Retinal pigment epithelial cell (primary cell): ENCODE data around the gene INTS14.
"Not testable (repeated sequence)": the region's sequence is repeated elsewhere in the genome, so short reads cannot be mapped to it uniquely, and the experiment has no call there.

Experiments used
- DNase-seq: peaks from one replicate; pipeline ENCODE4 v3.0.0-alpha.2; 2010; ENCODE audit warnings: low read depth
- H3K4me3 ChIP-seq: 2 replicates; pipeline ENCODE4 v1.5.1; 2011; ENCODE audit warnings: mild to moderate bottlenecking, low read length, control low read depth, moderate library complexity
- TF ChIP-seq, protein P1 (sequence below): conservative IDR thresholded peaks from 2 replicates; pipeline ENCODE4 v1.5.1; 2011; ENCODE audit warnings: low read depth, low read length, control low read depth, inconsistent platforms

The INTS14 gene

DNA sequence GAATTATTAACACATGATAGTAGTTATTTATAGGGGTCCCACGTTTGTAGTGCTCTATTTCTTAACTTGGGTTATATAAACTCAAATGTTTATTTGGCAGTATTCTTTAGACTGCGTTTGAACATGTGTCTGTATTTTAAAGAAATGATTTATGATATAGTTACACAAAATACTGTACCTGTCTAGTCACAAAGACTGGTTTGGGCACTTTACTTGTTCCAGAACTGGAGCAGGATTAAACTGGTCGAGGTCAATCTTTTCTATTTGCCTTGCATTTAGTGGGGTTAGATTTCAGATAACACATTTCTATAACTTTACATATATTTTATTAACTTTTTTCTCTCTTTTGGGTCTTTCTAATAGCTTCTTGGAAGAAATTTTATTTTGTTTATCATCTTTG is 41.2 kb downstream of the INTS14 start:
- no peak overlapping the region for H3K4me3 ChIP-seq
- TF ChIP-seq, protein P1, sequence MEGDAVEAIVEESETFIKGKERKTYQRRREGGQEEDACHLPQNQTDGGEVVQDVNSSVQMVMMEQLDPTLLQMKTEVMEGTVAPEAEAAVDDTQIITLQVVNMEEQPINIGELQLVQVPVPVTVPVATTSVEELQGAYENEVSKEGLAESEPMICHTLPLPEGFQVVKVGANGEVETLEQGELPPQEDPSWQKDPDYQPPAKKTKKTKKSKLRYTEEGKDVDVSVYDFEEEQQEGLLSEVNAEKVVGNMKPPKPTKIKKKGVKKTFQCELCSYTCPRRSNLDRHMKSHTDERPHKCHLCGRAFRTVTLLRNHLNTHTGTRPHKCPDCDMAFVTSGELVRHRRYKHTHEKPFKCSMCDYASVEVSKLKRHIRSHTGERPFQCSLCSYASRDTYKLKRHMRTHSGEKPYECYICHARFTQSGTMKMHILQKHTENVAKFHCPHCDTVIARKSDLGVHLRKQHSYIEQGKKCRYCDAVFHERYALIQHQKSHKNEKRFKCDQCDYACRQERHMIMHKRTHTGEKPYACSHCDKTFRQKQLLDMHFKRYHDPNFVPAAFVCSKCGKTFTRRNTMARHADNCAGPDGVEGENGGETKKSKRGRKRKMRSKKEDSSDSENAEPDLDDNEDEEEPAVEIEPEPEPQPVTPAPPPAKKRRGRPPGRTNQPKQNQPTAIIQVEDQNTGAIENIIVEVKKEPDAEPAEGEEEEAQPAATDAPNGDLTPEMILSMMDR: no peak
- no peak for DNase-seq

- no peak overlapping the region for H3K4me3 ChIP-seq
- no peak for DNase-seq
- TF ChIP-seq, protein P1: no peak
Measured at GRCh38 chr15:65561934-65562333, 49.0 kb downstream of the INTS14 start.

- TF ChIP-seq, protein P1: no peak
- DNase-seq: no peak
- no peak overlapping the region for H3K4me3 ChIP-seq
Measured at GRCh38 chr15:65559941-65560340, 51.0 kb downstream of the INTS14 start.

DNA sequence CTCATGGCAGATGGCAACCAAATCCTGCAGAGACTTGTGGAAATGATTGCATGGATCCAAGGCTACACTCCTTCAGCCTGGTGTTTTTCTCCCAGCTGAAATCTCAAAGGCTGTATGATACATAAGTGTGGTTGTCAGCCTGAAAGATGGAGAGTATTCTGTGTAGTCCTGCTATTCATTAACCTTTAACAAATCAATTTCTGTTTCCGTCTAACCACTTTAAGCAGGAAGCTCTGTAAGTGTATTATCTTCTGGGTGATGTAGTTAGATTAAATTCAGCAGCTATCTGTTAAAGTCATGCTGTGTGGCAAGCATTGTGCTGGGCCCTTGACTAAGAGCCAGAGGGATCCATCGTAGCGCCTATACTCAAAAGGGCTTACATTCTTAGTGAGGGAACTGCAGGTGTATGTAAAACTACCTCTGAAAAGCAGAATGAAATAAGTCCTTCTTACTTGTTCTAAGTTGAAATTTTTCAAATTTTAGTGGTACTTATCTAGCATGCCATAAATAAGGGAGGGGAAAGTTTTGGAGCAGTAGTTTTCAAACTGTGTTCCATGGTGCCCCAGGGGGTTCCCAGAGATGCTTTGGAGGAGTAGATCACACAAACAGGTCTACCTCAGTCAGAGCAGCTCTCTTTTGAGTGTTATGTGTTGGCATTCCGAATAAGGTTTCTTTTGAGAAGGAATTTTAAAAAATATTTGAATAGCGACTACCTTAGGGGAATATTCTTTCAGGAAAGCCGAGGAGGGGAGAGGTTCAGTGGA is 51.8 kb downstream of the INTS14 start:
- no peak overlapping the region for H3K4me3 ChIP-seq
- DNase-seq: no peak
- TF ChIP-seq, protein P1: no peak

DNA sequence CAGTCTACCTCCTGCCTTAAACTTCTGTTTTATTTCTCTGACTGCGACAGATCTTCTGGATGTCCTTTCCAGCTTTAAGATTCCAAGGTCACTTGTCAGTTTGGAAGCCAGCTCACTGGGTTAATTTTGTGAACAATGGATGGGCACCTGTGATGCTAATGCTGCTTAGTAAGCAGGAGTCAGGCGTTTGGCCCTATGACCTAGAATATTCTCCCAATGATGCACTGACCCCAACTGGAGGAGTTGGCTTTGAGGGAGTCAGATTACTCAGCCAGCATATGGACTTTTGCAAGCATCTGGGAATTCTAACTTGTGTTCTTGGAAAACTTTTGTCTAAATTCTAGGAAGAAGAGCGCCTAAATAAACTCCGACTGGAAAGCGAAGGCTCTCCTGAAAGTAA is 52.6 kb downstream of the INTS14 start:
- no peak overlapping the region for H3K4me3 ChIP-seq
- TF ChIP-seq, protein P1: no peak
- DNase-seq: no peak

- TF ChIP-seq, protein P1: no peak
- H3K4me3 ChIP-seq: no peak overlapping the region
- no peak for DNase-seq
Measured at GRCh38 chr15:65556622-65557021, 54.3 kb downstream of the INTS14 start.

GRCh38 chr15:65553691-65554090 is 57.2 kb downstream of the INTS14 start:
- TF ChIP-seq, protein P1: no peak
- DNase-seq: no peak
- H3K4me3 ChIP-seq: no peak overlapping the region

DNA sequence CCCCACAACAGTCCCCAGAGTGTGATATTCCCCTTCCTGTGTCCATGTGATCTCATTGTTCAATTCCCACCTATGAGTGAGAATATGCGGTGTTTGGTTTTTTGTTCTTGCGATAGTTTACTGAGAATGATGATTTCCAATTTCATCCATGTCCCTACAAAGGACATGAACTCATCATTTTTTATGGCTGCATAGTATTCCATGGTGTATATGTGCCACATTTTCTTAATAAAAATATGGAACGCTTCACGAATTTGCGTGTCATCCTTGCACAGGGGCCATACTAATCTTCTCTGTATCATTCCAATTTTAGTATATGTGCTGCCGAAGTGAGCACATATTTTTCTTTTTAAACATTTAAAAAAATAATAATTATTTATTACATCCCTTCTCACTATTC is 58.1 kb downstream of the INTS14 start:
- not testable (repeated sequence) for DNase-seq, H3K4me3 ChIP-seq
